ENCODE results near the gene GPR137.

Gene GPR137

DNA sequence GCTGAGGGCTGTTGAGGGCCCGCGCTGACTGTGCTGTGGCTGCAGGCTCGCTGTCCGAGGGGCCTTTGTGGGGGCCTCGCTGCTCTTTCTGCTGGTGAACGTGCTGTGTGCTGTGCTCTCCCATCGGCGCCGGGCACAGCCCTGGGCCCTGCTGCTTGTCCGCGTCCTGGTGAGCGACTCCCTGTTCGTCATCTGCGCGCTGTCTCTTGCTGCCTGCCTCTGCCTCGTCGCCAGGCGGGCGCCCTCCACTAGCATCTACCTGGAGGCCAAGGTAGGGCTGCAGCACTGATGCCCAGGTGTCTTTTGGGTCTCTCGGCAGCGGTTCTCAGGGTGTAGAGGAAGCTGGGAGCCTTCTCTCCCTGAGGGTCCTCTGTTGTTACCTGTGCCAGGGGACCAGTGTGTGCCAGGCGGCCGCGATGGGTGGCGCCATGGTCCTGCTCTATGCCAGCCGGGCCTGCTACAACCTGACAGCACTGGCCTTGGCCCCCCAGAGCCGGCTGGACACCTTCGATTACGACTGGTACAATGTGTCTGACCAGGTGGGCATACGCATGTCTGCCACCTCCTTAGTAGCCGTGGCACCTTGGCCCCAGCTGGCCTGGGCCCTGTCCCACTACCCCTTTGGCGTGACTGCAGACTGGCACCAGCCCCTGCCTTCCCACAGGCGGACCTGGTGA, 2.2 kb downstream of the GPR137 start:
- DNase-seq: no peak

DNA sequence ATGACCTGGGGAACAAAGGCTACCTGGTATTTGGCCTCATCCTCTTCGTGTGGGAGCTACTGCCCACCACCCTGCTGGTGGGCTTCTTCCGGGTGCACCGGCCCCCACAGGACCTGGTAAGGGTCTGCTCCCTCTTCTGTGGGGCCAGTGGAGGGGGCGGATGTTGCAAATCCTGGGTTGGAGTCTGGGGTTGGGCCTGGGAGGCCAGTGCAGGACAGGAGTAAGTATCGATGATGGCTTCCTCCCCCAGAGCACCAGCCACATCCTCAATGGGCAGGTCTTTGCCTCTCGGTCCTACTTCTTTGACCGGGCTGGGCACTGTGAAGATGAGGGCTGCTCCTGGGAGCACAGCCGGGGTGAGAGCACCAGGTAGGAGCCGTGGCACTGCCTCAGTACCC, 2.7 kb downstream of the GPR137 start:
- no peak for DNase-seq

DNA sequence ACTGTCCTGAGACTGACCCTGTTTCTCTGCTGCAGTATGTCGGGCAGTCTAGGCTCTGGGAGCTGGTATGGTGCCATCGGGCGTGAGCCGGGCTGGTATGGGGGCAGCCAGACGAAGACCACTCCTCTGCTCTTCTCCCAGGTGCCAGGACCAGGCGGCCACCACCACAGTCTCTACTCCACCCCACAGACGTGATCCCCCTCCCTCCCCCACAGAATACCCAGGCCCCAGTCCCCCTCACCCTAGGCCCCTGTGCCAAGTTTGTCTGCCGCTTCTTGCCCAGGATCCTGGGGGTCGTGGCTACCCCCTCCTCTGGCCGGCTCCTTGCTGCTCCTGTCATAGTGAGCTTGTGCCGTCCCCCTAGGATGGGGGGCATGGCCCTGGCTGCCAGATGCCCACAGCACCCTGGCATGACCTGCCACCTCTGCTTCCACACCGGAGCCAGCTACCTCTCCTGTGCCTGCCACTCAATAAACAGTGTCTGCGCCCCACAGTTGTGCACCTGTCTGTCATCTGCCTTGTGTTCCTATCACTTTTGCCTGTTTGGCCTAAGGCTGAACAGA, 3.4 kb downstream of the GPR137 start:
- DNase-seq: no peak

DNA sequence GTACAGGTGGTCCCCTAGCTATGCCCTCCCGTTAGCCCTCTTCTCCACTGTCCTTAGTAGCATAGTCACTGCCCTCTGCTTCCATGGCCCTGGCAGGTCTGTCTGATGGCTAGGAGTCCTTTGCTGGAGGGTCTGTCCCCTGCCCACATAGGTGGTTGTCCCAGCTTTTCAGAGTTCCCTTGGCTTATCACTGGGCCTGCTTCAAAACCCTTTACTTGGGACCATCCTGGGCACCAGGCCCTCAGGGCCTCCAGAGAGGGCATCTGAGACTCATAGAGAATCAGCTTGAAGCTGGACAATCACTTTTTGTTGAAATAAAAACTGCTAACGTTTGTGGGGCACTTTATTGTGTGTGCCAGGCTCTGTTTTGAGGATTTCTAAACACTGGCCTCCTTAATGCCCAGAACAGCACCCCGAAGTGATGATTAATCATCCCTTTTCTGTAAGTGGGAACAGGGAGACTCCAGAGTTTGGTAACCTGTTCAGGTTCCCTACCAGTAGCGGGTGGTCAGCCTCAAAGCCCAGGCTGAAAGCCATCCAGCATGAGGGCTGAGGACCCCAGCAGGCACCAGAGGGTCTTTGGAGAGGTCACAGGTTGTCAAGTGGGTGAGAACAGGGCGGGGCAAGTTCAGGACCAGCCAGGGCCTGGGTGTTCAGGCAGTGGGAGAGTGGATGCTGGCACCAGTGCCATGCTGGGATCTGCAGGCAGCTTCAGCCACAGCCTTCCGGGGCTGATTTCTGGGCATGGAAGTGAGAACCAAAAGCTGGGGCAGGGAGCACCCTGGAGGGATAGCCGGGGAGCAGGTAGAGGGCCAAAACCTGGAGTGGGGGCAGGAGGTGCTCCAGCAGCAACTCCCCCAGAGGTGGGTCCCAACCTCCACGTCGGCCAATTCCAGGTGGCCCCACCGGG, 5.0 kb downstream of the GPR137 start:
- DNase-seq: no peak

DNA sequence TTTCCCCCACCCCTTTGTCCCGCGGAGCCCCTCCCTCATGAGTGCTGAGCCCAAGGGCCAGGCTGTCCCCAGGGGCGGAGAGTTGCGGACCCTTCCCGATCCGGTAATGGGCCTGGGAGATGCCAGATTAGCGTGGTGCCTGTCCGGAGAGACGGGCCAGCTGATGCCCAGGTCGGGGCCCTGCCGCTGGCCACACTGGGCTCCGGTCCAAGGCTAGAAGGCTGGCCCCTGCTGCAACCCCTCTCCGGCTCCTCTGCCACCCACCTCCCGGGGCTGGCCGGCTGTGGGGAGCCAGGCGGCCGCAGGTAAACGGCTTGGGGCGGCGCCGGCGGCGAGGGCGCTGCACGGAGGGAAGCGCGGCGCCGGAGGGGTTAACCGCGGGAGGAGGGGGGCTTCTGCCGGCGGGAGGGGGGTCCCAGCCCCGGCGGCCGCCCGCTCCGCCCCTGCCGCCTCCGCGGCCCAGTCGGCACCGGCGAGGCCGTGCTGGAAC, 5.7 kb downstream of the GPR137 start, which contains the start of gene KCNK4:
TSS of gene KCNK4 (plus strand) at position 41 of the 490 bp plus-strand sequence. CDS start 1,717 bp downstream, outside the sequence.
- no peak for DNase-seq

DNA sequence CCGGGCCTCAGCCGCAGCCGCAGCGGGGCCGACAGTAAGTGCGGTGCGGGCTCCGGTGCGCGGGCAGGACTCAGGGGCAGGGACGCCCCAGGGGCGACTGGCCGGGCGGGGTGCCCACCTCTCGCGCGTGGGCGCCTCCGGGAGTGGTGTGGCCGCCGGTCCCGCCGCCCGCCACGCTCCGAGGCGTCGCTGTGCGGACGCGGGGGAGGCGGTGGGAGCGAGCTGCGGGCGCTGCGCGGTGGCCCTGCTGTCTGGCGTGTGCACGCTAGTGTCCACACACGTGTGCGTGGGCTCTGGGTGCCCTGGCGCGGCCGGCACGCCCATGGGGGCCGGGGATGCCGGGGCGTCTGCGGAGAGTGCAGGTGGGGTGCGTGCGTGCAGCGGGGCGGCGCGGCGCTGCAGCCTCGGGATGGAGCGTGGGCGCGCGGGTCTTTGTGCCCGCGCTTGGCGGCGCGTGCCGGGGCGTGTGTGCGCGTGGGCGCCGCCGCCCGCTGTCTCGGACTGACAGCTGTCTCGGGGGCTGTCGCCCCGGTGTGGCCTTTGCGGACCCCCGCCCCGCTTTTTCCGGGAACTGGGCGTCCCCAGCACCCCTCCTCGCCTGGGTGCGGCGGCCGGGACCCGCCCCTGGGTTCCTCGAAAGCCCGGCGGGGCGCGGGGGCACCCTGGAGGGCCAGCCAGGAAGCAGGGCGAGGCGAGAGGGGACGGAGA, 6.3 kb downstream of the GPR137 start:
- no peak for DNase-seq

DNA sequence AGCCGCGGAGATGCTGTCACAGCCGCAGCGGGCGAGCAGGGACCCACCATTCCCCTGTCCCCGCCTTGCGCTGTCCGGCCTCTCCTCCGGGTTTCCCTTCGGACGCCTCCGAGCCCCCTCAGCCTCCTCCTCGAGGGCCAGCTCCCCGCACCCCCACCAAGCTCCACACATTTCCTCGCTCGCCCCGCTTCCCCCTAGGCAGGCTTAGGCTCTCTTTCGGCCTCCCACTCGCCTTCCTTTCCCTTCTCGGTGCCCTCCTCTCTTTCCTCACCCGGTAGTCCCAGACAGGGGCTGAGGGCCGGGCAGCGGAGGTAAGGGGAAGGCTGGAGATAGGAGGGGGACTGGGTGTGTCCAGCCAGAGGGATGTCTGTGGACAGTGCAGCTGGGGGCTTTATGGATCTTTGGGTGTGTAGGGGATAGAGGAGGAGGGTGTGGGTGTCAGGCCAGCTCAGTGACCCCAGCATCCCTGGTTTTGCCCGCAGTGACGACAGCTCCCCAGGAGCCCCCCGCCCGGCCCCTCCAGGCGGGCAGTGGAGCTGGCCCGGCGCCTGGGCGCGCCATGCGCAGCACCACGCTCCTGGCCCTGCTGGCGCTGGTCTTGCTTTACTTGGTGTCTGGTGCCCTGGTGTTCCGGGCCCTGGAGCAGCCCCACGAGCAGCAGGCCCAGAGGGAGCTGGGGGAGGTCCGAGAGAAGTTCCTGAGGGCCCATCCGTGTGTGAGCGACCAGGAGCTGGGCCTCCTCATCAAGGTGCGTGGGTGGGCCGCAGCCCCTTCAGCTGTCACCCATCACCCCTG, 7.0 kb downstream of the GPR137 start:
- DNase-seq: no peak

DNA sequence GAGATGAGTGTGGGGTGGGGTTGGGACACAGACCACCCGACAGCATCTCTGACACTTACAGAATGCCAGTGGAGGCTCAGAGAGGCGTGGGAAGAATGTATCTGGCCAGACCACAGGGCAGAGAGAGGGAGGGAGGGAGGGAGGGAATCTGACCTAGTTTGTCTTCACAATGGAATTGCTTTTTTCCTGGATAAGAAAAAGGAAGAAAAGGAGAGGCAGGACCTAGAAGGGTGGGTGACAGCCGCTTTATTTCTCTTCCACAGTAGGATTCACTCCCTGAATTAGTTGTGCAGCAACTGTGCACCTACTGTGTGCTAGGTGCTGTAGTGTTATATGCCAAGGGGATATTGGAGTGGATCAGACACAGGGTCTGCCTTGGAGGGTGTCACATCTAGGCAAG, 9.1 kb downstream of the GPR137 start:
- DNase-seq: no peak

DNA sequence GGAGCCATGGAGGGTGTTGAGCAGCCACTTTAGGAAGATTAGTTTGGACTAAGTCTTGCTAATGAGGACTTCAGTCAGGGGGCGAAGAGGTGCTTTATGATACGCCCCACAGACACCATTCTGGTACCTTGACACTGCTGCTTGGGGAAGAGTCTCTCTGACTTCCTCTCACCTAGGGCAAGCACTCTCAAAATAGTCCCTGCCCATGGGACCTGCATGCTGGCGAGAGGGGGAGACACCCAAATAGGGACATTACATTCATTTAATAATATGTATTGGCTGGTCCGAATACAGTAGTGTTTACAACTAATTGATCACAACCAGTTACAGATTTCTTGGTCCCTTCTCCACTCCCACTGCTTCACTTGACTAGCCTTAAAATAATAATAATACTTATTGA, 10.1 kb downstream of the GPR137 start:
- DNase-seq: no peak

DNA sequence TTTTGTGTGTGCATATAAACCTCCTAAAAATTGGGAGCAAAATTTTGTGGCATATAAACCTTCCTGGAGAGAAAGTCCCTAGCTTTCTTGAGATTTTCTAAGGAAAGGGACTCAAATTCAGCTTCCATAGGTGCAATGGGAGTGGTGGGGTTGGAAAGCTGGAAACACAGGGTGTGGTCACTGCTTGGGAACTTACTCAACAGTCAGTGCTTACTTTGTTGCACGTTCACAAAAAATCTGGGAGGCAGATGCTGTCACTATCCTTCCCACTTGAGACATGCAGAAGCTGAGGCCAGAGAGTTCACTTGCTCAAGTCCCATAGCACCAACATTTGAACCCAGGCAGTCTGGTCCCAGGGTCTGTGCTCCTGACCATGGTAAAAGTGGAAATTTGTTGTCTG, 10.6 kb downstream of the GPR137 start:
- no peak for DNase-seq

DNA sequence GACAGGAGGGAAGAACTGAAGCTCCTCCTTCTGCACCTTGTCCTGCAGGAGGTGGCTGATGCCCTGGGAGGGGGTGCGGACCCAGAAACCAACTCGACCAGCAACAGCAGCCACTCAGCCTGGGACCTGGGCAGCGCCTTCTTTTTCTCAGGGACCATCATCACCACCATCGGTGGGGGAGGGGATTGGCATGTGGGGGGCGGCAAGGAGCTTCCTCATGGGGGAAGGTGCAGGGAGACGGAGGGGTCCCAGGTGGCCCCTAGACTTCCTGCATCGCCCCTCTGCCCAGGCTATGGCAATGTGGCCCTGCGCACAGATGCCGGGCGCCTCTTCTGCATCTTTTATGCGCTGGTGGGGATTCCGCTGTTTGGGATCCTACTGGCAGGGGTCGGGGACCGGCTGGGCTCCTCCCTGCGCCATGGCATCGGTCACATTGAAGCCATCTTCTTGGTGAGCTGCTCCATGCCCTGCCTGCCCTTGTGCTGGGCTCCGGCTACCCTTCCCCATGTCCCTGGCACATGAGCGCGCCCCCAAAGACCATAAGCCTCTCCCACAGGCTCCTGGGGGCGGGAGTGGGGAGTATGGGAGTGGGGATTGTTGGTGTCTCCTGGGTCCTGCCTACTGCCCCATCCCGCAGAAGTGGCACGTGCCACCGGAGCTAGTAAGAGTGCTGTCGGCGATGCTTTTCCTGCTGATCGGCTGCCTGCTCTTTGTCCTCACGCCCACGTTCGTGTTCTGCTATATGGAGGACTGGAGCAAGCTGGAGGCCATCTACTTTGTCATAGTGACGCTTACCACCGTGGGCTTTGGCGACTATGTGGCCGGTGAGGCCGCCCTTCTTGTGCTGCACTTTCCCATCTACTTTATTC, 11.4 kb downstream of the GPR137 start:
- DNase-seq: no peak

DNA sequence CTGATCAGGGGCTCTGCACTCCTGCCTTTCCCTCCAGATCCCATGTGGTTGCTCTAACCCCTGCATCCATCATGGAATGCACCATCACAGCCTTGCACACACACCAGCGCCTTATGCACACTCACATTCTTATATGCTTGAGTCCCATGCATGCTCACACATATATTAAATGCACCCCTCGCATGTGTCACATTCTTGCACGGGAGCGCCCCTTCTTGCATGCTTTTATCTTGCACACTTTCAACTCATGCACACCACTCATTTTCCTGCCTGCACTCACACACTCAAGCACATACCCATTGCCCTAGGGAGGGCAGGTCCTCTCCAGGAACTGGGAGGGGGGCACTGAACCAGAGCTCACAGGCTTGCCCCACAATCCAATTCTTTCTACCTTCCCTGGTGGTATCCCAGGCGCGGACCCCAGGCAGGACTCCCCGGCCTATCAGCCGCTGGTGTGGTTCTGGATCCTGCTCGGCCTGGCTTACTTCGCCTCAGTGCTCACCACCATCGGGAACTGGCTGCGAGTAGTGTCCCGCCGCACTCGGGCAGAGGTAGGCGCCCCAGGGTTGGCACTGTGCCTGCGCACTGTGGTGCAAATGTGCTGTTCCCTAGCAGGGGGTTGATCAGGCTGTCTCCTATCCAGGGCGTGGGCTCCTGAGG, 12.2 kb downstream of the GPR137 start:
- DNase-seq: no peak

DNA sequence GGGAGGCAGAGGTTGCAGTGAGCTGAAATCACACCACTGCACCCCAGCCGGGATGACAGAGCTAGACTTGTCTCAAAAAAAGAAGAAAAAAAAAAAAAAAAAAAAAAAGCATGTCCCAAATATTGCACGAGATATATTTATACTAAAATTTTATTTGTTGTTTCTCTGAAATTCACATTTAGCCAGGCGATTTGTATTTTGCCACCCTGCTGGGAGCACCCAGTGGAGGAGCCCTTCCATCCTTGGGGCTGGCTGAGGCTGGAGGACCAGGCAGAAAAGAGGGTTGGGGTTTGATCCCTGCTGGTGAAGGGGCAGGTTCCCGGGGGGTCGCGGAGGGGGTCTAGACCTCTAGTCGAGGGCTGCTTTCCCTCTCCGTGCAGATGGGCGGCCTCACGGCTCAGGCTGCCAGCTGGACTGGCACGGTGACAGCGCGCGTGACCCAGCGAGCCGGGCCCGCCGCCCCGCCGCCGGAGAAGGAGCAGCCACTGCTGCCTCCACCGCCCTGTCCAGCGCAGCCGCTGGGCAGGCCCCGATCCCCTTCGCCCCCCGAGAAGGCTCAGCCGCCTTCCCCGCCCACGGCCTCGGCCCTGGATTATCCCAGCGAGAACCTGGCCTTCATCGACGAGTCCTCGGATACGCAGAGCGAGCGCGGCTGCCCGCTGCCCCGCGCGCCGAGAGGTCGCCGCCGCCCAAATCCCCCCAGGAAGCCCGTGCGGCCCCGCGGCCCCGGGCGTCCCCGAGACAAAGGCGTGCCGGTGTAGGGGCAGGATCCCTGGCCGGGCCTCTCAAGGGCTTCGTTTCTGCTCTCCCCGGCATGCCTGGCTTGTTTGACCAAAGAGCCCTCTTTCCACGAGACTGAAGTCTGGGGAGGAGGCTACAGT, 13.6 kb downstream of the GPR137 start:
- DNase-seq: no peak

DNA sequence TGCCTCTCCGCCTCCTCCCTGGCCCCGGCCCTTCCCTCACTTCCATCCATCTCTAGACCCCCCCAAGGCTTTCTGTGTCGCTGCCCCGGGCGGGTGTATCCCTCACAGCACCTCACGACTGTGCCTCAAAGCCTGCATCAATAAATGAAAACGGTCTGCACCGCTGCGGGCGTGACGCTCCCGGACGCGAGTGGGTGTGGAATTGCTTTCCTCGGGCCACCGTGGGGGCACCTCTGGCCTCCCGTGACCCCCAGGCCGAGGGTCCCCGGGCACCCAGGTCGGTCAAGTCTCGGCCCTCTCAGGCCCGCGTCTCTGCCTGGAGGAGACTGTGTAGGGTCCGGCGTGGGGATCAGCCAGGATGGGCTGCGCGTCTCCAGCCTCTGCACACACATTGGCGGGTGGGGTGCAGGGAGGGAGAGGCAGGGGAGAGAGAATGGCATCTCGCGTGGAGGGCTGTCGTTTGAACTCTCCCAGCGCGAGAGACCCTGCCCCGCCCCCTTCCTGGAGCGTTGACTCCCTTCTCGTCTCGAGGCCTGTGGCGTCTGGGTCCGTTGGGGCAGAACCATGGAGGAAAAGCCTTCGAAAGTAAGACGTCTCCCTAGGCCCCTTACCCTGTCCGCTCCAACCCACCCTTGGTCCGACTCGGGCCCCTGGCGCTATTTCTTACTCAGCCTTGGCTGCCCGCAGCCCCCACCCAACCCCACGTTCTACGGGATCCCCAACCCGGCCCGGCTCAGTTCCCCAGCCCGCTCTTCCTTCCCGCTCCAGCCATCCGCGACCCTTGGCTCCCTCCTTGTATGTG, 14.4 kb downstream of the GPR137 start, which contains the start of gene CATSPERZ:
TSS of gene CATSPERZ (plus strand) at position 512 of the 802 bp plus-strand sequence. CDS start at position 565, 53 bp downstream.
- no peak for DNase-seq

DNA sequence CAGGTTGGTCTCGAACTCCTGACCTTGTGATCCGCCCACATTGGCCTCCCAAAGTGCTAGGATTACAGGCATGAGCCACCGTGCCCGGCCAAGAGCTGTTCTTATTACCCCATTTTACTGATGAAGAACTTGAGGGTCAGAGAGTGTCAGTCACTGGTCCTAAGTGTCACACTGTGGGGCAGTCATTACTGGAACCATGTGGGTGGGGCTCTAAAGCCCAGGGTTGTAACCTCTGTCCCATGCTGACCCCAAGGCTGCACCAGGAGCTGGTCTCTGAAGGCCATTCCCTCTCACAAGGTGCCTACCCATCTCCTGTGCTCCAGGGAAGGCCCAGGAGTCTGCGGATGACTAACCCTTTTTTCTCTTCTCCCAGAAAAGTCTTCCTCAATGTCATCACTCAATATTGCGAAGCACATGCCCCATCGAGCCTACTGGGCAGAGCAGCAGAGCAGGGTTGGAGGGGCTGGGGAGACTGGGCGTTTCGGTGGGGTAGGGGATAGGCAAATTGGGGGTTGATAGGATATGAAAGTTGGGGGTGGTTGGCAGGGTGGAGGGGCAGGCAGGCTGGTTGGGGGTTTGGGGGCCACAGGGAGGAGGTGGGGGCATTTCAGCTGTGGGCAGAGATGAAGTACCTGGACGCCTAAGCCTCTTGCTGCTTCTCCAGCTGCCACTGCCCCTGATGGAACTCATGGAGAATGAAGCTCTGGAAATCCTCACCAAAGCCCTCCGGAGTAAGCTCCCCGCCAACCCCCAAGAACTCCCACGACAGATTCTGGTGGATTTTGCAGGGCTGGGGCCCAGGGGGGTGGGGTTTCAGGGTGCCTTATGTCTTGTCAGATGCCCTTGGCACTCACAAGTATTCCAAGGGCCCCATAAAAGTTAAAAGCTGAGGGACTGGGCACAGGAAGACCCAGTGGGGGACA, 17.7 kb downstream of the GPR137 start:
- DNase-seq: no peak

DNA sequence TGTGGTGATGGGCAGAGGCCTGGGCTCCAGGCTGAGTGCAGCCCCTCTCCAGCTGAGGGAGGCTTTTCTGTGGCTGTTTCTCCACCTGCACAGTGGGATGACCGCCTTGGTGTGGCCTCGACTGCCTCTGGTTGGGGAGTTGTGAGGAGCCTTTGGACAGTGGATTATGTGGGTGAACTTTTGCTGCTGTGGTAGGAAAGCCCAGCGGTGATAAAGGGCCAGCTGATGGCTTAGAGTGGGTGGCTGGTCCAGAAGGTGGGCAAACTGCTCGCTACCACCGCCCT, 18.3 kb downstream of the GPR137 start:
- DNase-seq: no peak

DNA sequence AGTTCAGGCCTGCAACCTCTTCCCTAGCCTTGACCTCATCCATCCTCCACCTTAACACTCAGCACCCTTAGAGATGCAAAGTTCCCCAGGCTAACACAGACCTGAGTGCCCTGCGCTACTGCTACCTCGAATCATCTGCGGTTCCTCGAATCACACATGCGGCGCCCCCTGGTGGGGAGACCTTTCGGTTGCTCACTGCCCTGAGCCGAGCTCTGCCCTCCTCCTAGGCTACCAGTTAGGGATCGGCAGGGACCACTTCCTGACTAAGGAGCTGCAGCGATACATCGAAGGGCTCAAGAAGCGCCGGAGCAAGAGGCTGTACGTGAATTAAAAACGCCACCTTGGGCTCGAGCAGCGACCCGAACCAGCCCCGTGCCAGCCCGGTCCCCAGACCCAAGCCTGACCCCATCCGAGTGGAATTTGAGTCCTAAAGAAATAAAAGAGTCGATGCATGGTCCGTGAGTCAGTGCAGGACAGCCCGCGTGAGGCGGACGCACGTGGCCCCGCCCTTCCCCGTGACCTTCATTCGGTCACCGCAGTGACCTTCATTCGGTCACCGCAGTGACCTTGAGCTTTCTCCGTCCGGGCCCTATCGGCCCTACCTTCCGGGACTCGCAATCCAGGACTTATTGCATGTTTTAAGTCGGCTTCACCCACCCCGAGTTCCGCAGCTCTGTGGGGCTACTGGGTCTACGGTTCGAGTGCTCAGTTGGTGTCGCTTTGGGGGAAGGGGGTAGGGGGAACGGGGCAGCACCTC, 18.8 kb downstream of the GPR137 start:
- peak; percentile 77 to 89 for DNase-seq

Data from AML-193 (cell line).